HEK293T (cell line): ENCODE measurements around the gene BPI.

Source experiments
- FOXA1 ChIP-seq: fragments of 450-650 bp; IDR thresholded peaks from 2 replicates; pipeline ENCODE4 v1.6.1; 2016; ENCODE audit warnings: mild to moderate bottlenecking
- FOXM1 ChIP-seq: fragments of 450-650 bp; IDR thresholded peaks from 2 replicates; pipeline ENCODE4 v1.6.1; 2017; ENCODE audit warnings: mild to moderate bottlenecking, borderline replicate concordance
- HDGF ChIP-seq: fragments of 450-650 bp; IDR thresholded peaks from 2 replicates; pipeline ENCODE4 v1.6.1; 2017; ENCODE audit warnings: antibody characterized with exemption, borderline replicate concordance
- SP1 ChIP-seq: fragments of 450-650 bp; IDR thresholded peaks from 2 replicates; pipeline ENCODE4 v1.6.1; 2017
- SUZ12 ChIP-seq: fragments of 450-650 bp; IDR thresholded peaks from 2 replicates; pipeline ENCODE4 v1.6.1; 2016; ENCODE audit warnings: mild to moderate bottlenecking
- TARDBP ChIP-seq: fragments of 450-650 bp; IDR thresholded peaks from 2 replicates; pipeline ENCODE4 v1.6.1; 2016

DNA sequence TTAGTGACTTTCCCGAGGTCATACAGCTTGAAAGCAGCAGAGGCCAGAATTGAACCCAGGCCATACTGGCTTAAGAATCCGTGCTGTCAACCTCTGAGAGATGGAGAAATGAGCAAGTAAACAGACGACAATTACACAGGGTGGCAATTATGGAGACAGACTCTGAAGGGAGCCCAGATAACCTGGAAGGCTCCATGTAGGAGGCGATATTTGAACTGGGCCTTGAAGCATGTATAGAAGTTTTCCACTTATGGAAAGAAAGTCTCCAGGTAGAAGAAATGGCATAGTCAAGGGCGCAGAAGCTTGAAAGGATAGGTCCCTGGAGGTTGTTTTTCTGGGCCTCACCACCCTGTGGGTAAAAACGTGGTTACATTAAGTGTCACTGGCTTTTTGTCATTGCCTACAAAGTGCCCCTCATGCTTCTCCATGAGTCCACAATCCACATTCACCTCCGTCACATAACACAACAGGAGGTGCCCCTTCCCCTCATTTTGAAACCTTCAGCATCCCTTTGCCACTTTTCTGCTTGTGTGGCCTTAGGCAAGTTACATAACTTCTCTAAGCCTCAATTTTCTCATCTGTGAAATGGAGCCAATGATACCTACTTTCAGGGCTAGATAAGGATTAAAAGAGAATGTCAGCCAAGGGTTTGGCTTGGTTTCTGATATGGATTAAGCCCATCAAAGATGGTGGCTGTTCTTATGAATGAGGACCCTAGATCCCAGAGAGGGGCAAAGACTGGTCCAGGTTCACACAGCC lies 5.9 kb upstream of the BPI start:
- TF ChIP-seq SUZ12, result no peak
- no peak for TF ChIP-seq HDGF
- TF ChIP-seq SP1, result no peak
- no peak for TF ChIP-seq TARDBP
- no peak for TF ChIP-seq FOXA1
- no peak for TF ChIP-seq FOXM1
